ENCODE measurements around the gene OR11L1.

DNA sequence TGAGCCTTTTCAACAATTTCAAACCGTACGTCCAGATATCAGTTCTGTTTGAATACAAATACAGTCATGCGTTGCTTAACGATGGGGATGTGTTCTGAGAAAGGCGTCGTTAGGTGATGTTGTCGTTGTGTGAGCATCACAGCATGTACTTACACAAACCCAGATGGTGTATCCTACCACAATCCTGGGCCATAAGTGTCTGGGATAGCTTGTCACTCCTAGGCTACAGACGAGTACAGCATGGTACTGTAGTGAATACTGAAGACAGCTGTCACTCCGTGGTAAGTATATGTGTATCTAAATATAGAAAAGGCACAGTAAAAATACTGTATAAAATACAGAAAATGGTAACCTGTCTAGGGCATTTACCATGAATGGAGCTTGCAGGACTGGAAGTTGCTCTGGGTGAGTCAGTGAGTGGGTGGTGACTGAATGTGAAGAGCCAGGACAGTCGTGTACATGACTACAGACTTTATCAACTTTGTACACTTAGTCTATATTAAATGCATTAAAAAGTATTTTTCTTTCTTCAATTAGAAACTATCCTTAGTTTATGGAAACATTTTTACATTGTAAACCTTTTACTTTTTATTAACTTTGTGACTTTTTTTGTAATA, 43.2 kb upstream of the OR11L1 start:
- TF ChIP-seq, protein P1, sequence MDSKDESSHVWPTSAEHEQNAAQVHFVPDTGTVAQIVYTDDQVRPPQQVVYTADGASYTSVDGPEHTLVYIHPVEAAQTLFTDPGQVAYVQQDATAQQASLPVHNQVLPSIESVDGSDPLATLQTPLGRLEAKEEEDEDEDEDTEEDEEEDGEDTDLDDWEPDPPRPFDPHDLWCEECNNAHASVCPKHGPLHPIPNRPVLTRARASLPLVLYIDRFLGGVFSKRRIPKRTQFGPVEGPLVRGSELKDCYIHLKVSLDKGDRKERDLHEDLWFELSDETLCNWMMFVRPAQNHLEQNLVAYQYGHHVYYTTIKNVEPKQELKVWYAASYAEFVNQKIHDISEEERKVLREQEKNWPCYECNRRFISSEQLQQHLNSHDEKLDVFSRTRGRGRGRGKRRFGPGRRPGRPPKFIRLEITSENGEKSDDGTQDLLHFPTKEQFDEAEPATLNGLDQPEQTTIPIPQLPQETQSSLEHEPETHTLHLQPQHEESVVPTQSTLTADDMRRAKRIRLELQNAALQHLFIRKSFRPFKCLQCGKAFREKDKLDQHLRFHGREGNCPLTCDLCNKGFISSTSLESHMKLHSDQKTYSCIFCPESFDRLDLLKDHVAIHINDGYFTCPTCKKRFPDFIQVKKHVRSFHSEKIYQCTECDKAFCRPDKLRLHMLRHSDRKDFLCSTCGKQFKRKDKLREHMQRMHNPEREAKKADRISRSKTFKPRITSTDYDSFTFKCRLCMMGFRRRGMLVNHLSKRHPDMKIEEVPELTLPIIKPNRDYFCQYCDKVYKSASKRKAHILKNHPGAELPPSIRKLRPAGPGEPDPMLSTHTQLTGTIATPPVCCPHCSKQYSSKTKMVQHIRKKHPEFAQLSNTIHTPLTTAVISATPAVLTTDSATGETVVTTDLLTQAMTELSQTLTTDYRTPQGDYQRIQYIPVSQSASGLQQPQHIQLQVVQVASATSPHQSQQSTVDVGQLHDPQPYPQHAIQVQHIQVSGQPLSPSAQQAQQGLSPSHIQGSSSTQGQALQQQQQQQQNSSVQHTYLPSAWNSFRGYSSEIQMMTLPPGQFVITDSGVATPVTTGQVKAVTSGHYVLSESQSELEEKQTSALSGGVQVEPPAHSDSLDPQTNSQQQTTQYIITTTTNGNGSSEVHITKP (tag by site-specific recombination; IDR thresholded peaks at IDR 0.05): no peak
- no peak for TF ChIP-seq ZNF623 (tag by site-specific recombination; IDR thresholded peaks at IDR 0.05)
- TF ChIP-seq OVOL3 (tag by site-specific recombination; IDR thresholded peaks at IDR 0.05): no peak
- no peak for TF ChIP-seq CTCF (tag by site-specific recombination; IDR thresholded peaks at IDR 0.05)
- no peak for TF ChIP-seq MZF1 (tag by site-specific recombination; IDR thresholded peaks at IDR 0.05; ENCODE audit: borderline replicate concordance)

Data from HEK293 (cell line).